ENCODE results near the gene KCNMB3.

The KCNMB3 gene

GRCh38 chr3:179292450-179292849 is 41.5 kb upstream of the KCNMB3 start:
- H3K27ac ChIP-seq: no peak overlapping the region
- no peaks in the 10 kb centered on the region for H3K79me2 ChIP-seq
- H3K36me3 ChIP-seq (ENCODE audit: control insufficient read depth, insufficient read depth, low read length): no peaks in the 10 kb centered on the region
- H3K4me3 ChIP-seq (ENCODE audit: low read depth, low read length): no peak overlapping the region
- no peaks in the 10 kb centered on the region for H3K9me3 ChIP-seq (ENCODE audit: control insufficient read depth, low read length)
- no peak overlapping the region for H2AFZ ChIP-seq
- no peaks in the 10 kb centered on the region for H3K27me3 ChIP-seq (ENCODE audit: control insufficient read depth, insufficient read depth, low read length)
- TF ChIP-seq CTCF (IDR thresholded peaks at IDR 0.05): no peak
- H3K9ac ChIP-seq: no peak overlapping the region
- peaks cover 14% of the 10 kb centered on the region for H3K4me1 ChIP-seq
- H3K4me2 ChIP-seq (ENCODE audit: low read length): no peak overlapping the region

- Histone ChIP-seq H3K4me2 (ENCODE audit: low read length) (peak overlapping the region; percentile 53), H3K9ac (no peak overlapping the region), H2AFZ (peak overlapping the region; percentile 31), H3K4me3 (ENCODE audit: low read depth, low read length) (no peak overlapping the region), H3K27ac (peak overlapping the region; percentile 26), H3K36me3 (ENCODE audit: control insufficient read depth, insufficient read depth, low read length) (no peaks in the 10 kb centered on the region), H3K79me2 (no peaks in the 10 kb centered on the region), H3K4me1 (peaks cover 14% of the 10 kb centered on the region), H3K27me3 (ENCODE audit: control insufficient read depth, insufficient read depth, low read length) (no peaks in the 10 kb centered on the region), H3K9me3 (ENCODE audit: control insufficient read depth, low read length) (no peaks in the 10 kb centered on the region)
- TF ChIP-seq CTCF (IDR thresholded peaks at IDR 0.05): no peak
Measured at GRCh38 chr3:179289295-179289694, 38.4 kb upstream of the KCNMB3 start.

GRCh38 chr3:179288845-179289244 is 37.9 kb upstream of the KCNMB3 start:
- Histone ChIP-seq H3K79me2 (no peaks in the 10 kb centered on the region), H3K36me3 (ENCODE audit: control insufficient read depth, insufficient read depth, low read length) (no peaks in the 10 kb centered on the region), H3K4me1 (peaks cover 14% of the 10 kb centered on the region), H3K4me3 (ENCODE audit: low read depth, low read length) (peak overlapping the region; percentile 33), H3K9me3 (ENCODE audit: control insufficient read depth, low read length) (no peaks in the 10 kb centered on the region), H3K27ac (peak overlapping the region; percentile 26), H3K9ac (no peak overlapping the region), H3K27me3 (ENCODE audit: control insufficient read depth, insufficient read depth, low read length) (no peaks in the 10 kb centered on the region), H3K4me2 (ENCODE audit: low read length) (peak overlapping the region; percentile 53), H2AFZ (peak overlapping the region; percentile 31)
- TF ChIP-seq CTCF (IDR thresholded peaks at IDR 0.05): no peak

- no peak overlapping the region for H3K27ac ChIP-seq
- no peaks in the 10 kb centered on the region for H3K79me2 ChIP-seq
- H3K36me3 ChIP-seq (ENCODE audit: control insufficient read depth, insufficient read depth, low read length): no peaks in the 10 kb centered on the region
- no peak overlapping the region for H3K9ac ChIP-seq
- peaks cover 14% of the 10 kb centered on the region for H3K4me1 ChIP-seq
- H3K9me3 ChIP-seq (ENCODE audit: control insufficient read depth, low read length): no peaks in the 10 kb centered on the region
- no peak overlapping the region for H3K4me3 ChIP-seq (ENCODE audit: low read depth, low read length)
- no peak overlapping the region for H3K4me2 ChIP-seq (ENCODE audit: low read length)
- TF ChIP-seq CTCF (IDR thresholded peaks at IDR 0.05): no peak
- H2AFZ ChIP-seq: peak overlapping the region; percentile 1
- no peaks in the 10 kb centered on the region for H3K27me3 ChIP-seq (ENCODE audit: control insufficient read depth, insufficient read depth, low read length)
Measured at GRCh38 chr3:179286331-179286730, 35.4 kb upstream of the KCNMB3 start.

GRCh38 chr3:179281825-179282224 is 30.9 kb upstream of the KCNMB3 start:
- Histone ChIP-seq H3K79me2 (no peaks in the 10 kb centered on the region), H3K27ac (no peak overlapping the region), H3K9ac (no peak overlapping the region), H3K36me3 (ENCODE audit: control insufficient read depth, insufficient read depth, low read length) (no peaks in the 10 kb centered on the region), H3K9me3 (ENCODE audit: control insufficient read depth, low read length) (no peaks in the 10 kb centered on the region), H3K4me1 (no peaks in the 10 kb centered on the region), H2AFZ (no peak overlapping the region), H3K4me2 (ENCODE audit: low read length) (no peak overlapping the region), H3K4me3 (ENCODE audit: low read depth, low read length) (no peak overlapping the region), H3K27me3 (ENCODE audit: control insufficient read depth, insufficient read depth, low read length) (no peaks in the 10 kb centered on the region)
- TF ChIP-seq CTCF (IDR thresholded peaks at IDR 0.05): no peak
